Measurements from ENCODE around the gene AADAC. TPM values are rescaled to one million over a fixed set of nuclear protein-coding genes. Genes with fewer than 3 reads are reported as not detected.
"Not testable (repeated sequence)": the region's sequence is repeated elsewhere in the genome, so short reads cannot be mapped to it uniquely, and the experiment has no call there.

AADAC gene, protein sequence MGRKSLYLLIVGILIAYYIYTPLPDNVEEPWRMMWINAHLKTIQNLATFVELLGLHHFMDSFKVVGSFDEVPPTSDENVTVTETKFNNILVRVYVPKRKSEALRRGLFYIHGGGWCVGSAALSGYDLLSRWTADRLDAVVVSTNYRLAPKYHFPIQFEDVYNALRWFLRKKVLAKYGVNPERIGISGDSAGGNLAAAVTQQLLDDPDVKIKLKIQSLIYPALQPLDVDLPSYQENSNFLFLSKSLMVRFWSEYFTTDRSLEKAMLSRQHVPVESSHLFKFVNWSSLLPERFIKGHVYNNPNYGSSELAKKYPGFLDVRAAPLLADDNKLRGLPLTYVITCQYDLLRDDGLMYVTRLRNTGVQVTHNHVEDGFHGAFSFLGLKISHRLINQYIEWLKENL
- 5.1 TPM for total RNA-seq

GRCh38 chr3:151813799-151814198, at the start of gene AADAC:
TSS of gene AADAC (plus strand) at chr3:151814116. CDS start at chr3:151814163, 47 bp downstream.
- no peak for DNase-seq

- not testable (repeated sequence) for DNase-seq
Measured at GRCh38 chr3:151764699-151765098, 49.2 kb upstream of the AADAC start.

GRCh38 chr3:151765685-151766084, 48.2 kb upstream of the AADAC start:
- no peak for DNase-seq

- no peak for DNase-seq
Measured at GRCh38 chr3:151766454-151766853, 47.5 kb upstream of the AADAC start.

DNA sequence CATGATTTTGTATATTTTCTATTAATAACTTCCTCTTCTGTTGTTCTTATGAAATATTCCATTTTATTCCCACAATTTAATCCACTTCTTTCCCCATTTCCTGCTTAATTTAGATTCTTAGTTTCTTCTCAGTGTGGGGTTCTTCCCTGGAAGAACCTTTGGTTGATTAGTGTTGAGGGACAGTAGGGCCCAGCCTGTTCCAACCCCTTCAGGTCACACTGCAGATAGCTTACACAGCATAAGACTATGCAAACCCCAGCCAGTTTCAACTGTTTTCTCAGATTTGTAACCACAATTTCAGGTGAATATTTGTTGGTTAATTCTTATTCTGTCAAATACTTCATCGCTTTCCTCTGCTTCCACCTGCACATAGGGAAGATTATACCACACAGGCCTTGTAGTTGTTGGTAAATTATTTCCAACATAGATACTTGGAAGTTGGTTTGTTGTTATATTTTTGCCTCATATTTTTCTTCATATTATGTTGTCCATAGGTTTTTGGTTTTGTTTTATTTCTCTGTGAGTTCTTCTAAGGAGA, 45.5 kb upstream of the AADAC start:
- DNase-seq = no peak

DNA sequence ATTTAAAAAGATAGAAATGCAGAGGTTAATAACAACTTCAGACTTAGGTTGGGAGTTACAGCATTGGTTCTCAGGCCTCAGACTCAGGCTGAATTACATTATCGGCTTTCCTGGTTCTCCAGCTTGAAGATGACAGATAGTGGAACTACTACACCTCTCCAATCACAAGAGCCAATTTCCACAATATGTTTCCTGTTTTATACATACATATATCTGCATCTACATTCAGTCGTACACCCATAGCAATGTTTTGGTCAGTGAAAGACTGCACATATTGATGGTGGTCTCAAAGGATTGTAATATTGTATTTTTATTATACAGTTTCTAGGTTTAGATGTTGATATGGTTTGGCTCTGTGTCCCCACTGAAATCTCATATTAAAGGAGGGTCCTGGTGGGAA, 44.7 kb upstream of the AADAC start:
- no peak for DNase-seq

DNA sequence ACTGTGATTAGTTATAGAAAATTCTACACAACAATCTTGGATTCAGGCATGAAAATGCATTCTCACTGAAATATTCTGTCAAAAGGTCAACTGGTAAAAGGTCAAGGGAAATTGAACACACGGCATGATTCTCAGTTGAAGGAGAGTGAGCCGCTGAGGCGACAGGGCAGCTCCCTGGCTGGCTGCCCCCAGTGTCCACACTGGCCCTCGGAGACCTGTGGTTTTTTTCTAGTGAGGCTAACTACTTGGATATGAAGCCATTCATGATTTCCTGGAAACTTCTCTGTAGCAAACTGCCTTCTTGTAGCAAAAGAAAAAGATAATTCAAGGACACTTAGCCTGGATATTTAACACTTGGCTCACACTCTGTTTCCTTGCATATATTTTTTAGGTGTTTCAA, 43.0 kb upstream of the AADAC start:
- DNase-seq = peak; percentile 53

DNA sequence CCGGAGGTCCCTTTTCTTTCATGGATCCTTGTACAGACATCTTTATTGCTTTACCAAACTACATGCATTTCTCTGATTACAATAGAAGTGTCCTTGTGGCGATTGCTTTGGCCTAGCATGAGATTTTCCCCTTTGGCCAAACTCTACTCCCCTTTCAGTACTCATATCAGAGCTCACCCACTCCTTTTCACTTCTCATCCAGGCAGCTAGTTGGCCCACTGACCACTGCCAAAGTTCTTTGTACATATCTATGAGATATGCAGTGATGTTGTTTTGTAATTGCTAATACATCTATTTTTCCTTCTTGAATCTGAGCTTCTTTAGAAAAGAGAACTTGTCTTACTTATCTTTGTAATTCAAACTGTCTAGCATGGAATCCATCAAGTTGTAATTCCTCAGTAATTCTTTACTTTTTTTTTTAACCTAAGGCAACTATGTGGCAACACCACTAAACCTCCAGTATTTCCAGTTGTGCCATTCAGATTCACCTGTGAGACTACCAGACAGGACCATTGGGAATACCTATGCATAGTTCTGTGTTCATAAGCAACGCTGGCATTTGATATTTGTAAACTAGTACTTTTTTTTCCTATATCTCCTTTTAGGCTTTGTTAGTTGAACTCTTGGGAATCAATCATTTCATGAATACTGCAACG, 41.0 kb upstream of the AADAC start:
- no peak for DNase-seq

DNA sequence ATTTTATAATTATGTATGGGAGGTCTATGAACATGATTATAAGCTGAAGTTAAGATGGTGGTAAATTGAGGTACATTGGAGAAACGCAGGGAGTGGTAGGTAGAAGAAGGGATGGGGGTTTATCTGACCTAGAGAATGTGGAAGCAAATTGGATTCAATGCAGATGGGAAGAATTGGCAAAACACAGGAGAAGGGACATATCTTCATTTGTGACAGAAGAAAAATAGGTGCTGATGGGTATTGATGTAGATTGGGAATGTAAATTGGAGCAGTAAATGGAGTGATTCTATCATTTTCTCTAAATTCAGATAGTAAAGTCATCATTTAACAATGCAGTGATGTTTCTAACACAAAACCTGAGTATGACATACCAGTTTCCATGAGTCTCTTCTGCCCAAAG, 39.7 kb upstream of the AADAC start:
- DNase-seq = no peak

DNA sequence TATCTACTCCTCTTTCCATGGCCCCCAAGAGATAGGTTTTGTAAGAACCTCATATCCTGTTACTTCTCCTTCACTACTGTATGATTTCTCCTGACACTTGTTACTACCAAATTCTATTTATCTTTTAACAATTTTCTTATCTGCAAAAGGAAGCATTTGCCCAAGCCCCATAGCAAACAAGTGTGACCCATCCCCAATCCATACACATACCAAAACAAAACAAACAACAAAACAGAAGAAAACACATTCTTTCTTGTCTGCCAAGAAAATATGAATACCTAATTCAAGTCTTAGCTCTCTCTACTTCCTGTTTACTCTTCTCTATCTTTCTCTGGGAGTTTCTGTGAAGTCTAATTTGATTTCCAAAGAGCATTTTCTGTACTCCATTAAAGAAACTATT, 39.0 kb upstream of the AADAC start:
- no peak for DNase-seq

DNA sequence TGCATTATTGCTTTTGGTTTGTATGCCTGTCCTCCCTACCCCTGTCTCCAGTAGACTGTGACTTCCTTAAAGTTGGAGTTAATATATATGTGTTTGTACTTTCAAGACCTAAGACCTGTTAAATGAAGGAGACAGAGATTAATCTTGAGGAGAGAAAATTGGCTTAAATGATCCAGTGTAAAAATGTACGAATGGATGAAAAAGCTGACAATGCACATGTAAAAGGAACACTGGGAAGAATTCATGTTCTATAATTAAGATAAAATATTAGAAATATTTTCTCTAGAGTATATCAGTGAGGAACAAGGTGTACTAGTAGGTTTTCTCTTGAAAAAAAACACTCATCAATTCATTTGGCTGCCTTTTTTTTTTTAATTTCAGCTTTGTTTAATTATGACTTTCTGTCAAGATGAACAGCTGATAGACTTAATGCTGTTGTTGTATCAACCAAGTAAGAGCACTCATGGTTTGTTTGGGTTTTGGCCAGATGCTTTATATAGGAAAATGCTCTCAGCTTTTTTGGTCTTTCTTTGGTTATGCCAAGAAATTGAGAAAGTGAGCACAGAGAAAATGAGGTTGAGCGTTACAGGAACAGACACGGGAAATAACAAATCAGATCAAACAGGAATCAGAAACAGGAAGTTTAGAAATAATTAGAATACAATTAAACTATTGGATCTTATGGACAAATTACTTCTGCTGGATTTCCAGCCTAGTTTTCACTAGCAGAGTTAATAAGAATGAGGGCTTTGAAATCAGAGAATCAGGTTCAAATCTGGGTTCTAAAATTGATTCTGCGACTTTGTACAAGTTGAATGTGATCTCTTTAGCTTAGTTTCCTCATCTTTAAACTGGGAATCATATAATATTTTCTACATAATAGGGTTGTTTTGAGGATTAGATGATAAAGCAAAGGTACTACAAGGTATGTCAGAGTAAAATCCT, 38.3 kb upstream of the AADAC start:
- DNase-seq = no peak

- no peak for DNase-seq
Measured at GRCh38 chr3:151776259-151776740, 37.6 kb upstream of the AADAC start.

DNA sequence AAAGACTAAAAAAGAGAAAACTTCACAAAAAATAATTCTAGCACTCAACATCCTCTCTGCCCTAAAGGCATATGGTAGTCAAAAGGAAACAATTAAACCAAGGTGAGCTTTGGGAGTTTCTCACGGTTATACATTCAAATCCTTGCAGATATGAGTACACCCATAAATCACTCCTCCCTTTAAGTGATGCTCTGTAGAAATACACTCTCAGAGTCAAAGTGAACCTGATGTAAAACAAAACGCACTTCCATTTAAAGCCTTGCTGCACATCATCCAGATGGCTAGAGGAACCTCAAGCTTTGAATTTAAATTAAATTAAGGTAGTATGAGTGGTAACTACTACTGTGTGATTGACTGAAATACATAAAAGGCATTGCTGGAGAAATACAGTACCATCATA, 36.0 kb upstream of the AADAC start:
- no peak for DNase-seq

DNA sequence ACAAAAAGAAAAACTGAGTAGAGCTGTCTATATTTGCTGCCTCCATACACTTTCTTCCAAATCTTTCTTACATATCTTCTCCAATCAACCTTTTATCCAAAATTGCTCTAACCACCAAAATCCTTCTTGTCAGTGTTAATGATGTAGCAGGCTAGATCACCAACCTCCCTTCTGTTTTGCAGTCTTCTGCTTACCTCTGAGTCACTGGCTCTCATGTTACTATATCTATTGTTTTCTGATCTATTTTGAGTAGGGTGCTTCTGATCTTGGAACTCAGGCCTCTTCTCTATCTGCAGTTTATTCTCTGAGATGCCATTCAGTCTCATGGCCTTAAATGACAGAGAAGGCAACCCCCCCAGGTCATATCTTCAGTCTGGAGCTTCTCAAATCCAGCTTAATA, 26.3 kb upstream of the AADAC start:
- DNase-seq = no peak

DNA sequence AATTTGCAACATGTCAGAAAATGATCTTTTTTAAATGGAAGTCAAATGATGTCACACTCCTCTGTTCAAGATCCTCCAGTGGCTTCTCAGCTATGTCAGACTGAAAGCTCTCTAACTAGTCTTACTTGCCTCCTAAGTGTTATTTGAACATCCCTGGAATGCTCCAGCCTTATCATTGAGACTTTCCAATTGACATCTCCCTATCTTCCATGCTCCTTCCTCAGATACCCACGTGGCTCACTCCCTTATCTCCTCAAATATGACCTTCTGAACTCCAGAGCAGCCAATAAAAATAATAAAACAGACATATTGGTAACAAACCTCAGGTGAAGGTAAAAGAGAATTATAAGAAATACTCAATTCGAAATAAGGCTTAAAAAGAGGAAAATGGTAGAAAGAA, 25.5 kb upstream of the AADAC start:
- DNase-seq = no peak

- no peak for DNase-seq
Measured at GRCh38 chr3:151789853-151790463, 24.0 kb upstream of the AADAC start.

GRCh38 chr3:151790763-151791162, 23.2 kb upstream of the AADAC start:
- not testable (repeated sequence) for DNase-seq

DNA sequence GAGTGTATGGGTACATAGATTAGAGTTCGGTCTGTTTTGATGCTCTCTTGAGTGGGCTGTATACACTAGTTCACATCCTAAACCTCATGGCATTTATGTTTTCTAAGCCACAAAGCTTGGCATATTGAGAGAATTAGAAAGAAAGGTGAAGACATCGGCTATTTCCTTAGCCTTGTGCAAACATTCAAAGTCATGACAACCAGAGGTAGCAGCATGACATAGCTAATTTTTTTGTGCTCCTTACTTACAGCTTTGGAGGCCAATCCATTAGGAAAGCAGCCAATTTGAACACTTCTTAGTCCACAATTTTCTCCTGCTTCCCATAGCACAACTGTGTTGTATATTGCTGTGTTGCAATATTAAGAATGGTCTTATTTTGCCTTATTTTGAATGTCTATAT, 21.5 kb upstream of the AADAC start:
- DNase-seq = no peak

GRCh38 chr3:151793636-151794035, 20.3 kb upstream of the AADAC start:
- no peak for DNase-seq

GRCh38 chr3:151794080-151794479, 19.8 kb upstream of the AADAC start:
- DNase-seq = no peak

- no peak for DNase-seq
Measured at GRCh38 chr3:151795276-151795675, 18.6 kb upstream of the AADAC start.
